K562 (cell line): Measurements from ENCODE around the gene CCL20. TPM values are rescaled to one million over a fixed set of nuclear protein-coding genes. Genes with fewer than 3 reads are reported as not detected.

Experiments used
- ATAC-seq: fragments of 200-7000 bp; cut with Tn5 transposase; 3 replicates; pipeline ENCODE4 v1.9.1; 2020; ENCODE audit warnings: moderate library complexity
- BruUV-seq: library from RNA; stranded (reverse); fragments of 400-500 nt; replicated peaks from 2 replicates; lab custom pipeline; 2021; lab: Mats Ljungman, UMichigan
- CTCF ChIA-PET: fragments of 300-600 bp; formaldehyde crosslinking; extraction: SDS; loops from one replicate; lab custom pipeline; 2021; ENCODE audit warnings: low intra/inter-chr PET ratio; lab: Yijun Ruan, JAX
- POLR2A ChIA-PET: fragments of 300-600, 350-650 bp; sonication (Branson Sonifier 250); formaldehyde crosslinking; extraction: SDS; loops from one replicate; lab custom pipeline; 2021; ENCODE audit warnings: antibody characterized with exemption, inconsistent platforms; lab: Yijun Ruan, JAX
- DNase-seq, 4 experiments: peaks; one replicate each; pipeline versions ENCODE4 v3.0.0 to v3.0.0-alpha.2; 2011 to 2018; ENCODE audit warnings: low spot score in 3 of 4, mixed read lengths in 3 of 4; ENCODE audit errors: extremely low read depth in 1 of 4
- FAIRE-seq: peaks from 2 replicates; lab custom pipeline; 2011; peaks lifted over from hg19 to GRCh38; lab: Jason Lieb, UNC
- H2AFZ ChIP-seq: 2 replicates; pipeline ENCODE4 v1.6.0; 2011; ENCODE audit warnings: low read depth, low read length, control low read depth, inconsistent platforms
- H3K27ac ChIP-seq: fragments of 200-600 bp; 3 replicates; pipeline ENCODE4 v1.8.0; 2011; ENCODE audit warnings: low read depth, mild to moderate bottlenecking, control low read depth, inconsistent platforms, low read length, moderate library complexity, mixed read lengths; ENCODE audit errors: extremely low read depth
- H3K27me3 ChIP-seq, 2 experiments: fragments of 300-600 bp in 1 of 2; 2 replicates in 1 of 2; 3 replicates in 1 of 2; pipeline versions ENCODE4 v1.6.0 to v1.8.0; 2011; ENCODE audit warnings: inconsistent platforms in 2 of 2, low read length in 2 of 2, mild to moderate bottlenecking in 1 of 2, mixed read lengths in 1 of 2, moderate library complexity in 1 of 2; ENCODE audit not compliant: control insufficient read depth in 2 of 2, insufficient read depth in 2 of 2
- H3K36me3 ChIP-seq: fragments of 300-600 bp; 3 replicates; pipeline ENCODE4 v1.8.0; 2011; ENCODE audit warnings: mild to moderate bottlenecking, low read length, inconsistent platforms; ENCODE audit not compliant: control insufficient read depth, insufficient read depth
- H3K4me1 ChIP-seq, 2 experiments: fragments of 200-600 bp in 1 of 2; replicated peaks in 1 of 2; 2 replicates in 1 of 2; 3 replicates in 1 of 2; pipeline versions ENCODE4 v1.5.1 to v1.8.0; 2011; ENCODE audit warnings: inconsistent platforms in 2 of 2, low read length in 2 of 2, mild to moderate bottlenecking in 1 of 2, mixed read lengths in 1 of 2, moderate library complexity in 1 of 2; ENCODE audit not compliant: control insufficient read depth in 2 of 2, insufficient read depth in 2 of 2
- H3K4me2 ChIP-seq: 2 replicates; pipeline ENCODE4 v1.6.1; 2011; ENCODE audit warnings: low read length, control low read depth, inconsistent platforms, mixed read lengths; ENCODE audit not compliant: insufficient read depth
- H3K4me3 ChIP-seq: fragments of 200-600 bp; sonication (generic), shearing (Covaris generic); 2 replicates; pipeline ENCODE4 v1.5.1; 2016; ENCODE audit warnings: control low read depth, inconsistent platforms
- H3K79me2 ChIP-seq: fragments of 200-600 bp; 3 replicates; pipeline ENCODE4 v1.8.0; 2011; ENCODE audit warnings: low read length, inconsistent platforms; ENCODE audit not compliant: control insufficient read depth, insufficient read depth
- H3K9ac ChIP-seq, 2 experiments: 2 replicates each; pipeline versions ENCODE4 v1.6.0 to v1.6.1; 2011; ENCODE audit warnings: low read depth in 2 of 2, low read length in 2 of 2, control low read depth in 1 of 2, inconsistent platforms in 1 of 2, mild to moderate bottlenecking in 1 of 2, mixed read lengths in 1 of 2; ENCODE audit not compliant: insufficient read depth in 1 of 2
- H3K9me1 ChIP-seq: one replicate; pipeline ENCODE4 v1.6.0; 2011; ENCODE audit warnings: inconsistent platforms, mild to moderate bottlenecking, low read length, moderate library complexity; ENCODE audit not compliant: control insufficient read depth, insufficient read depth
- H3K9me3 ChIP-seq: replicated peaks from 2 replicates; pipeline ENCODE4 v1.5.1; 2011; ENCODE audit warnings: low read depth, low read length, inconsistent platforms; ENCODE audit not compliant: control insufficient read depth, insufficient read depth
- H4K20me1 ChIP-seq: replicated peaks from 2 replicates; pipeline ENCODE4 v1.6.1; 2011; ENCODE audit warnings: low read length, inconsistent platforms, mixed read lengths; ENCODE audit not compliant: control insufficient read depth, insufficient read depth
- ARNT ChIP-seq, 2 experiments: fragments of 450-650 bp; IDR thresholded peaks; 2 replicates each; pipeline ENCODE4 v1.6.1; 2016; ENCODE audit warnings: mild to moderate bottlenecking in 1 of 2
- ELF1 ChIP-seq: fragments of 200-800 bp; sonication (Bioruptor generic); IDR thresholded peaks from 2 replicates; pipeline ENCODE4 v1.6.1; 2016; ENCODE audit warnings: missing genetic modification characterization, missing compliant biosample characterization
- FOXJ2 ChIP-seq: fragments of 200-800 bp; sonication (Bioruptor generic); IDR thresholded peaks from 2 replicates; pipeline ENCODE4 v1.6.1; 2016; ENCODE audit warnings: missing genetic modification characterization, missing compliant biosample characterization
- GTF2A2 ChIP-seq: IDR thresholded peaks from 2 replicates; pipeline ENCODE4 v1.6.1; 2016; ENCODE audit warnings: mild to moderate bottlenecking, missing genetic modification characterization, missing compliant biosample characterization
- LEF1 ChIP-seq: fragments of 450-650 bp; IDR thresholded peaks from 2 replicates; pipeline ENCODE4 v1.6.1; 2016; ENCODE audit warnings: mild to moderate bottlenecking
- NONO ChIP-seq, 2 experiments: fragments of 200-400 bp in 1 of 2; fragments of 450-650 bp in 1 of 2; formaldehyde crosslinking in 1 of 2; IDR thresholded peaks; 2 replicates each; pipeline ENCODE4 v1.6.1; 2017; ENCODE audit warnings: low read depth in 2 of 2, mild to moderate bottlenecking in 2 of 2, moderate library complexity in 2 of 2, low read length in 1 of 2
- PPARD ChIP-seq: fragments of 250-450 bp; sonication (Bioruptor Pico); IDR thresholded peaks from 2 replicates; pipeline ENCODE4 v1.8.0; 2022; ENCODE audit warnings: inconsistent platforms, mild to moderate bottlenecking, moderate library complexity
- SETDB1 ChIP-seq: IDR thresholded peaks from one replicate; pipeline ENCODE4 v1.6.1; 2012; ENCODE audit warnings: low read length, control low read depth, inconsistent platforms
- SRSF1 ChIP-seq: fragments of 200-400 bp; formaldehyde crosslinking; IDR thresholded peaks from 2 replicates; pipeline ENCODE4 v1.6.1; 2017; ENCODE audit warnings: mild to moderate bottlenecking, low read depth, low read length, moderate library complexity
- THAP7 ChIP-seq: fragments of 250-450 bp; sonication (Bioruptor Pico); IDR thresholded peaks from 2 replicates; pipeline ENCODE4 v1.5.0; 2021
- THRAP3 ChIP-seq: fragments of 450-650 bp; IDR thresholded peaks from 2 replicates; pipeline ENCODE4 v1.6.1; 2016; ENCODE audit warnings: mild to moderate bottlenecking, inconsistent platforms, borderline replicate concordance
- ZC3H4 ChIP-seq: sonication (generic); formaldehyde crosslinking; IDR thresholded peaks from 2 replicates; pipeline ENCODE4 v1.9.0; 2021; ENCODE audit warnings: missing genetic modification reagents, borderline replicate concordance
- ZFP36 ChIP-seq: fragments of 150-350 bp; IDR thresholded peaks from 2 replicates; pipeline ENCODE4 v1.6.1; 2018; ENCODE audit warnings: low read length, low read depth; ENCODE audit not compliant: partially characterized antibody
- ZNF316 ChIP-seq: fragments of 450-650 bp; IDR thresholded peaks from 2 replicates; pipeline ENCODE4 v1.6.1; 2016
- ZNF639 ChIP-seq, 2 experiments: fragments of 200-800 bp in 1 of 2; sonication (Bioruptor generic) in 1 of 2; sonication (generic) in 1 of 2; formaldehyde crosslinking in 1 of 2; IDR thresholded peaks in 1 of 2; conservative IDR thresholded peaks in 1 of 2; 2 replicates each; pipeline versions ENCODE4 v1.5.0 to v1.6.1; 2016 to 2020; ENCODE audit warnings: missing compliant biosample characterization in 1 of 2, missing genetic modification characterization in 1 of 2, missing genetic modification reagents in 1 of 2
- WGBS: fragments of 100-300 bp; shearing (Covaris generic); methylation state at CpG from one replicate; pipeline ENCODE4 v1.1.6; 2016; ENCODE audit warnings: low coverage, mixed read lengths; ENCODE audit not compliant: insufficient coverage; ENCODE audit errors: missing lambda C conversion rate; 5-methylcytosine and 5-hydroxymethylcytosine counted together
- in situ Hi-C: fragments of 300-500 bp; cut with MboI; formaldehyde crosslinking; loops from 4 replicates; pipeline ENCODE4 v1.15.0; 2018; ENCODE audit warnings: inconsistent platforms, mixed read lengths
- intact Hi-C: fragments of 100-400 bp; cut with micrococcal nuclease; formaldehyde crosslinking; loops from 2 replicates; pipeline ENCODE4 v1.14.2; 2022
- polyA plus RNA-seq, 8 experiments: library from polyadenylated mRNA; depleted of rRNA in 4 of 8; stranded (reverse) in 5 of 8; unstranded in 3 of 8; fragments of >200 nt; fragmentation: Nextera tagmentation in 2 of 8; fragmentation: Illumina TruSeq in 1 of 8; extraction: Ambion mirVana in 2 of 8; extraction: Trizol in 1 of 8; gene quantifications; 2 replicates each; pipeline versions ENCODE4 v1.2.1 to v1.2.3, GENCODE V29; 2011 to 2014; ENCODE audit warnings: inconsistent platforms in 1 of 8, missing spikeins in 1 of 8
- total RNA-seq, 7 experiments: library from RNA; depleted of rRNA in 6 of 7; stranded (reverse); fragments of >200 nt in 6 of 7; fragmentation: Illumina TruSeq in 2 of 7; extraction: Trizol in 2 of 7; gene quantifications; 2 replicates each; pipeline versions ENCODE4 v1.2.1 to v1.2.3, GENCODE V29; 2011 to 2021; ENCODE audit warnings: low replicate concordance in 1 of 7

Gene CCL20
- total and polyA plus RNA-seq, 9 of the 15 experiments (the other 6 are each of a cell fraction or from before 2014, with no cell fraction given): 0.29 TPM; not detected in 8

DNA sequence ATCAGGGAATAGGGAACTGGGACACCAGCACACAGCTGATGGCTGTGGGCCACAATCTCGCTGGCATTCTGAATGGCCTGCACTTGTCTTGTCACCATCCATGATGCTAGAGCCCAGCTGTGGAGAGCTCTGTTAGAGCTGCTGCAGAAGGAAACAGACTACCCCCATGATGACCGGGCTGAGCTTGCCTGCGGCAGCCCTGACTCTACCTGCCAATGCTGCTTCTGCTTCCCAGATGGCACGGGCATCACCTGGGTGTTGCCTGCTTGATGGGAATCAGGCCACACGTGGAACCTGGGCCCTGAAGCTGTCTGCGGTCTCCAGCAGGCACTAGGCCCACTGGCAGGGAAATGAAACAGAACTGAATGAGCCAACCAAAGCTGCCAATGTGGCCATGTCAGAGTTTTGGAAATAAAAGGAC lies 46.6 kb downstream of the CCL20 start:
- Histone ChIP-seq H3K9me3 (no peaks in the 10 kb centered on the region), H3K79me2 (no peaks in the 10 kb centered on the region), H3K9ac (no peak overlapping the region), H3K4me2 (no peak overlapping the region), H3K4me1 (no peaks in the 10 kb centered on the region), H3K36me3 (no peaks in the 10 kb centered on the region), H3K9me1 (no peaks in the 10 kb centered on the region), H3K4me3 (no peak overlapping the region), H4K20me1 (no peaks in the 10 kb centered on the region), H3K27ac (no peak overlapping the region), H3K27me3 (no peaks in the 10 kb centered on the region), H2AFZ (no peak overlapping the region)
- WGBS: 0% methylated on average over 4 of the region's 6 CpGs
- DNase-seq (no peak), FAIRE-seq (no peak), ATAC-seq (no peak)
- in situ Hi-C loops: no loop called here
- ChIA-PET CTCF (no interaction called here), POLR2A (no interaction called here)
- no peak for TF ChIP-seq ZFP36
- TF ChIP-seq LEF1: no peak
- no peak for TF ChIP-seq GTF2A2 (tag)
- TF ChIP-seq PPARD (CRISPR knock-in tag): no peak
- TF ChIP-seq ZNF316: no peak
- no peak for TF ChIP-seq SRSF1
- no peak for TF ChIP-seq ARNT (IDR thresholded peaks at IDR 0.05)
- no peak for TF ChIP-seq SETDB1
- no peak for TF ChIP-seq ZC3H4 (CRISPR knock-in tag)
- TF ChIP-seq ELF1 (tag): no peak
- no peak for TF ChIP-seq FOXJ2
- TF ChIP-seq ZNF639 (CRISPR knock-in tag; conservative IDR thresholded peaks at IDR 0.05 in 1 of 2, IDR thresholded peaks at IDR 0.05 in 1 of 2): no peak
- TF ChIP-seq NONO (IDR thresholded peaks at IDR 0.05; ENCODE audit: low read depth in 2 of 2, low read length in 1 of 2): no peak
- TF ChIP-seq THRAP3: no peak
- TF ChIP-seq THAP7: no peak
- intact Hi-C loops: loop anchor here (5.0 to 10.0 kb wide), 2 partner anchors 203 to 465 kb away; no protein-coding TSS in a partner anchor
- no TSS peak for BruUV-seq
